HepG2 (cell line): Measurements from ENCODE around the gene DMRT1.
"Not testable (repeated sequence)": the region's sequence is repeated elsewhere in the genome, so short reads cannot be mapped to it uniquely, and the experiment has no call there.

Source experiments
- ARID3A ChIP-seq: IDR thresholded peaks from 2 replicates; pipeline ENCODE4 v1.6.1; 2012; ENCODE audit warnings: low read depth, low read length, improper control_type of control experiment
- CTCF ChIP-seq: sonication (generic); formaldehyde crosslinking; IDR thresholded peaks from 2 replicates; pipeline ENCODE4 v1.5.0; 2020; ENCODE audit warnings: mild to moderate bottlenecking, missing genetic modification reagents, moderate library complexity
- EED ChIP-seq: sonication (generic); formaldehyde crosslinking; IDR thresholded peaks from 2 replicates; pipeline ENCODE4 v1.5.0; 2020; ENCODE audit warnings: mild to moderate bottlenecking, missing genetic modification reagents
- MIER2 ChIP-seq: IDR thresholded peaks from 2 replicates; pipeline ENCODE4 v1.6.1; 2016; ENCODE audit warnings: missing biosample characterization, missing genetic modification reagents
- MTA3 ChIP-seq: sonication (generic); formaldehyde crosslinking; IDR thresholded peaks from 2 replicates; pipeline ENCODE4 v1.4.0; 2020; ENCODE audit warnings: missing genetic modification reagents
- NR2C2 ChIP-seq: sonication (generic); formaldehyde crosslinking; IDR thresholded peaks from 2 replicates; pipeline ENCODE4 v1.4.0; 2020; ENCODE audit warnings: missing genetic modification reagents, mild to moderate bottlenecking, moderate library complexity, borderline replicate concordance
- PBX2 ChIP-seq: IDR thresholded peaks from 2 replicates; pipeline ENCODE4 v1.6.1; 2016; ENCODE audit warnings: control low read depth
- REXO4 ChIP-seq: sonication (generic); formaldehyde crosslinking; IDR thresholded peaks from 2 replicates; pipeline ENCODE4 v1.8.0; 2022; ENCODE audit warnings: missing genetic modification reagents, mild to moderate bottlenecking, borderline replicate concordance
- ZNF280D ChIP-seq: sonication (generic); formaldehyde crosslinking; IDR thresholded peaks from 2 replicates; pipeline ENCODE4 v1.5.1; 2020; ENCODE audit warnings: mild to moderate bottlenecking, missing genetic modification reagents
- ZNF761 ChIP-seq: sonication (generic); formaldehyde crosslinking; conservative IDR thresholded peaks from 2 replicates; pipeline ENCODE4 v1.4.0; 2020; ENCODE audit warnings: mild to moderate bottlenecking, missing genetic modification reagents

- not testable (repeated sequence) for TF ChIP-seq MTA3 (CRISPR knock-in tag); CTCF (CRISPR knock-in tag); REXO4 (CRISPR knock-in tag); NR2C2 (CRISPR knock-in tag); ARID3A; PBX2; MIER2; EED (CRISPR knock-in tag); ZNF761 (CRISPR knock-in tag); ZNF280D
These were observed 20.0 kb downstream of the DMRT1 start for GRCh38 chr9:861525-861924.
